OCI-M2 (cell line): ENCODE measurements around the gene HIGD1A.
"Not testable (repeated sequence)": the region's sequence is repeated elsewhere in the genome, so short reads cannot be mapped to it uniquely, and the experiment has no call there.

Experiments
- DNase-seq: peaks from one replicate; lab custom pipeline; 2025; ENCODE audit not compliant: unreplicated experiment; lab: John Stamatoyannopoulos, UW

The HIGD1A gene

GRCh38 chr3:42829628-42830436, 25.5 kb upstream of the HIGD1A start:
- DNase-seq: no peak

- no peak for DNase-seq
These were observed 24.9 kb upstream of the HIGD1A start for GRCh38 chr3:42829083-42829627.

- DNase-seq: no peak
These were observed 23.4 kb upstream of the HIGD1A start for GRCh38 chr3:42827654-42828053.

- DNase-seq: no peak
These were observed 22.7 kb upstream of the HIGD1A start for GRCh38 chr3:42827023-42827422.

GRCh38 chr3:42826141-42826540, 21.9 kb upstream of the HIGD1A start:
- no peak for DNase-seq

GRCh38 chr3:42823351-42823750, 19.1 kb upstream of the HIGD1A start:
- no peak for DNase-seq

DNA sequence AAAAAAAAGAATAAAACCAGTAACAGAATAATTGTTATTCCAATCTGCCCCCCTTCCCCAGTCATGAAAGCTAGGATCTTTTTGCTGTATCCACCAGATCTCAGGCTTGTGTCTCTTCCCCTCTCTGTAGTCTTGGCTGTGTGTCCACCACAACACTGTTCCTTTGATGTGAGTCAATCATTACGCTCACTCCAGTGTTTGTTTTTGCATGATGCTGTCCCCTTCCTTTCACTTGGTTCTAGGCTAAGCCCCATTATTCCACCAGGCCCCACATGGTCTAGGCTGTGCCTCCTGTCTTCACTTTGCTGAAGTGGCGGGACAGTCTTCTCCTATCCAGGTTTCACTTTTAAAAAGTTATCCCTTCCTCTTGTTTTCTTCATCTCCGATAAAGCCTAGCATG, 18.5 kb upstream of the HIGD1A start:
- DNase-seq: no peak

GRCh38 chr3:42820746-42821051, 16.4 kb upstream of the HIGD1A start:
- no peak for DNase-seq

DNA sequence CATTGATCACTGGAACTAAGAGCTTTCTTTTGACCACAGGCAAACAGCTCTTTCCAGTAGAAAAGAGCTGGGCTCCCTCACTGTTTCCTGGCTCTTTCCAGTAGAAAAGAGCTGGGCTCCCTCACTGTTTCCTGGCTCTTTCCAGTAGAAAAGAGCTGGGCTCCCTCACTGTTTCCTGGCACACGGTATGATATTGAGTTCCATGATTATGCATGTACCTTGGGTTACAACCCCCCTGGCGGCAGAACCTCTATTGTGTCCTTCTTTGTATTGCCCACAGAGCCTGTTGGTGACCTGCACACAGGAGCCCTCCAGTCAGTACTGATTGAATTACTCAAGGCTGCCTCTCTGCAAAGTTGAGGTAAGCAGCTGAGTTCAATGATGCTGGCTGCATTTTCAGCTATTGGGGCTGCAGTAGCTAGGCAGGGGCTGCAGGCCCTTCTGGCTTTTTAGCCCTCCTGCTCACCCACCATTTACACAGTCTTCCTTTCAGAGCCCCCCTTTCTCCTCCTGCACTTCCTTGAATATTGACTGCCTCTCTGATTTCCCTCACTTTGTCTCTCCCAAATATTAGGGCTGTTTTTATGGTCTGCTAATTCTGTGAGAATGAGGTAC, 15.2 kb upstream of the HIGD1A start:
- no peak for DNase-seq

DNA sequence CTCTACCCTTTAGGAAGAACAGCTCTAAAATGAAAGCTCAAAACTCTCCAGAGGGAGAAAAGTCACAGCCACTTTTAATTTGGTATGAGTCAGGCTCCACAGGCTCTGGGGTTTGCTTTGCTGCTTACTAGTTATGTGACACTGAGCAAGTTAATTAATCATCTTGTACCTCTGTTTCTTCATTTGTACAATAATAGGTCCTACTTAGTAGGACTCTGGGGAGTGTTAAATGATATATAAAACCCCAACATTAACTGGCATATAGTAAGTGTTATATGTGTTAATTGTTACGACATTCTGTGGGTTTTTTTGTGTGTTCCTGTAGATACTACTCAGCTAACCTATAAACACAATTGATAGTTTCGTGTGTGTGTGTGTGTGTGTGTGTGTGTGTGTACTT, 11.5 kb upstream of the HIGD1A start:
- no peak for DNase-seq

DNA sequence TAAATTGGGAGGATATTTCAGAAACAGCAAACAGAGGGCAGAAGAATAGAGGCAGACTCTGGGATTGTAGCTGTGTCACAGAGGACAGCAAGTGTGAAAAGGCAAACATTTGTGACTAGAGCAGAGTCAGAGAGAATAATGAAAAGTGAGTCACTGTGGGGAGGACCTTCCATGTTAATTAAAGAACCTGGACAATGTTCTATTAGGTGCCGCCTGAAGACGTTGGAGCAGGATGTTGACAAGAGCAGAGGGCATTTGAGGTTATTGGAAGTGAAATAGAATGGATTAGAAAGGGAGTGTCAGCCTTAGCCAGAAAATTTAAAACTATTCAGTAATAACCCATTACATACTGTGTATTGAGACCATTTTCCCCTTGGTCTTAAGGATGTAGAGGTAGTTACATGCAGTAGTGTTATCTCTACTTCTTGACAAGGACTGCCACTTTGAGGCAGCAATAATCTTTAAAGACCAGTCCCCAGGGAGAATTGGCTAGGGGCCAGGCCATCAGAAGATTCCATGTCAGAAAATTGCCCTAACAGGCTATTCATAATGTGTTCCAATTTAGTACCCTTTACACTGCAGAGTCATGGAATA, 10.7 kb upstream of the HIGD1A start:
- DNase-seq: peak; percentile 6

GRCh38 chr3:42814246-42814645, 10.0 kb upstream of the HIGD1A start:
- no peak for DNase-seq

- peak; percentile 23 for DNase-seq
These were observed 7.0 kb upstream of the HIGD1A start for GRCh38 chr3:42811118-42811883.

DNA sequence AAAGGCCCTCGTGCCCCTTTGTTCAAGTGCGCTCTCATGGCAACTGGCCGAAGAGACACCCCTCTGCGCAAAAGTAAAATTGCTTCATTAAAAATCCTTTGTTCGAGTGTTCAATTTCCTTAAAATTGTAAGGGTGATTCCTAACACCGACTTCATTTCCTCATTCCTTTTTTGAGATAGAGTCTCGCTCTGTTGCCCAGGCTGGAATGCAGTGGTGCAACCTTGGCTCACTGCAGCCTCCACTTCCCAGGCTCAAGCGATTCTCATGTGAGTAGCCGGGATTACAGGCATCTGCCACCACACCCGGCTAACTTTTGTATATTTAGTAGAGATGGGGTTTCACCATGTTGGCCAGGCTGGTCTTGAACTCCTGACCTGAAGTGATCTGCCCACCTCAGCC, 6.4 kb upstream of the HIGD1A start:
- not testable (repeated sequence) for DNase-seq

GRCh38 chr3:42809202-42809601, 4.9 kb upstream of the HIGD1A start, which contains the start of gene ACKR2:
ACKR2 (plus strand) TSS chr3:42809445; CDS start chr3:42864503, 55,058 bp downstream.
- DNase-seq: no peak

- no peak for DNase-seq
These were observed 3.6 kb upstream of the HIGD1A start for GRCh38 chr3:42807929-42808328.

GRCh38 chr3:42805141-42805821, 991 bp upstream of the HIGD1A start:
- DNase-seq: no peak

DNA sequence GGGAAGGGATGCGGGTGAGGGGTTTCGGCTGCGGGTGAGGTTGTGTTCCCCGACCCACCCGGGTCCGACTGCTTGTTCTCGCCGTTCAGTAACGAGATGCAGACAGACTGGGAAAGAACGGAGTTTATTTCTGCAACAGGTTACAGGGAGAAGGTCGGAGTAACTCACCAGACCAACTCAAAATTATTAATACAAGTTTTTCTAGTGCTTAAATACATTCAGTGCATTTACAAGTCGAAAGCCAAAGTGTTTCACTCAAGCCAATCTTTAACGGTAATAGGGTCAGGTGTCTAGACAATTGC, 492 bp upstream of the HIGD1A start:
- DNase-seq: no peak

- DNase-seq: peak; percentile 68
These were observed 730 bp downstream of the HIGD1A start for GRCh38 chr3:42803414-42804105.

GRCh38 chr3:42802876-42803413, 1.3 kb downstream of the HIGD1A start:
- DNase-seq: no peak
